Testis (tissue), 2 donors: ENCODE results near the gene GAB3.

ENCODE experiments used
- POLR2A ChIP-seq: fragments of 450-650 bp; IDR thresholded peaks from one replicate; pipeline ENCODE4 v1.6.1; 2017; ENCODE audit warnings: antibody characterized with exemption, mild to moderate bottlenecking, moderate library complexity
- TF ChIP-seq, protein P1 (sequence below), 3 experiments: fragments of 450-650 bp in 2 of 3; fragments of 200-600 bp in 1 of 3; sonication (generic) in 1 of 3; IDR thresholded peaks; one replicate each; pipeline ENCODE4 v1.5.1; 2016 to 2019; ENCODE audit warnings: antibody characterized with exemption in 3 of 3, mild to moderate bottlenecking in 2 of 3, moderate library complexity in 1 of 3

DNA sequence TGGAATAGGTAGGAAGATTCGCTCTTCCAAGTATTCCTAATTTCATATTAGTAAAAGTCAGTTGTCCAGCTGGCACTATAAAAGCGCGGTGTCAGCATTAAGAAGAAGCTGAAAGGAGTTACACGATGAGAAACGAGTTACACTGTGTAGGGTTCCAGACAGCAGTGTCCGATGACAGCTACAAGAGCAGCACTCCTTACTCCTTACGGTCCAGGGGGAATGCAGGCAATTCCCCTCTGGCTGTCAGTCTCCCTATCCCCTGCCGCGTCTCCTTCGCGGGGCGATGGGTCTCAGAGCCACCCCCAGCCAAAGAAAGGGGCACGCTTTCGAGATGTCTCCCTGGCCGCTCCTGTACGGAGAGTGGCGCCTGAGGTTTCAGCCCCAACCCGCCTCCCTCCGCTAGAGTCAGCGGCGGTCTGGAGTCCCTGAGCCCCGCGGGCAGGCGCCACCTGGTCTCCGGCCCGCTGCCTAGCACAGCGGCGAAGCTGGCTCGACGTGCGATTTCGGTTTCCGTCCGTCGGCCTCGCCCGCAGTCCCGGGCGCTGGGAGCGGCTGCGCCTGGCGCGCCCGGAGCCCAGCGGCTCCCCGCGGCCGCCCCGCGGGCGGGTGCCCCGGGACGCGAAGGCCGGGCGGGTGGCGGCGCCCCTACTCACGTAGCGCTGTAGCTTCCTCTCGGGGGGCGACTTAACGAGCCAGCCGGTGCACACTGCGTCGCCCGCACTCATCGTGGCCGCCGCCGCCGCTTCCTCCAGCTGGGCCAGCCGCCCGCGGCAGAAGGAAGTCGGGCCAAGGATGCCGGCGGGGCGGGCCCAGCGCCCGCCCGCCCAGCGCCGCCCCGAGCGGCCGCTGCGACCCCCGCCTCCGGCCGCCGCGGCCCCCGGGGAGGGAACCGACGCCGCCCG is at the start of gene GAB3:
- no peak for TF ChIP-seq POLR2A
- TF ChIP-seq, protein P1, sequence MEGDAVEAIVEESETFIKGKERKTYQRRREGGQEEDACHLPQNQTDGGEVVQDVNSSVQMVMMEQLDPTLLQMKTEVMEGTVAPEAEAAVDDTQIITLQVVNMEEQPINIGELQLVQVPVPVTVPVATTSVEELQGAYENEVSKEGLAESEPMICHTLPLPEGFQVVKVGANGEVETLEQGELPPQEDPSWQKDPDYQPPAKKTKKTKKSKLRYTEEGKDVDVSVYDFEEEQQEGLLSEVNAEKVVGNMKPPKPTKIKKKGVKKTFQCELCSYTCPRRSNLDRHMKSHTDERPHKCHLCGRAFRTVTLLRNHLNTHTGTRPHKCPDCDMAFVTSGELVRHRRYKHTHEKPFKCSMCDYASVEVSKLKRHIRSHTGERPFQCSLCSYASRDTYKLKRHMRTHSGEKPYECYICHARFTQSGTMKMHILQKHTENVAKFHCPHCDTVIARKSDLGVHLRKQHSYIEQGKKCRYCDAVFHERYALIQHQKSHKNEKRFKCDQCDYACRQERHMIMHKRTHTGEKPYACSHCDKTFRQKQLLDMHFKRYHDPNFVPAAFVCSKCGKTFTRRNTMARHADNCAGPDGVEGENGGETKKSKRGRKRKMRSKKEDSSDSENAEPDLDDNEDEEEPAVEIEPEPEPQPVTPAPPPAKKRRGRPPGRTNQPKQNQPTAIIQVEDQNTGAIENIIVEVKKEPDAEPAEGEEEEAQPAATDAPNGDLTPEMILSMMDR (IDR thresholded peaks at IDR 0.05) = no peak
